SJCRH30 (cell line): Measurements from ENCODE around the gene ZIC2. TPM values are rescaled to one million over a fixed set of nuclear protein-coding genes. Genes with fewer than 3 reads are reported as not detected.
"Not testable (repeated sequence)": the region's sequence is repeated elsewhere in the genome, so short reads cannot be mapped to it uniquely, and the experiment has no call there.

ENCODE experiments used
- DNase-seq, 2 experiments: peaks; one replicate each; pipeline ENCODE4 v3.0.0-alpha.2; 2015 to 2020
- H3K27ac ChIP-seq: fragments of 250-450 bp; sonication (Bioruptor Pico); 2 replicates; pipeline ENCODE4 v1.5.1; 2020; ENCODE audit warnings: mild to moderate bottlenecking, moderate library complexity
- H3K27me3 ChIP-seq: fragments of 250-450 bp; sonication (Bioruptor Pico); 2 replicates; pipeline ENCODE4 v1.5.1; 2020; ENCODE audit warnings: mild to moderate bottlenecking, moderate library complexity
- H3K36me3 ChIP-seq: fragments of 250-450 bp; sonication (Bioruptor Pico); 2 replicates; pipeline ENCODE4 v1.5.1; 2020; ENCODE audit warnings: mild to moderate bottlenecking, moderate library complexity
- H3K4me1 ChIP-seq: fragments of 250-450 bp; sonication (Bioruptor Pico); 2 replicates; pipeline ENCODE4 v1.5.1; 2020; ENCODE audit warnings: mild to moderate bottlenecking, moderate library complexity
- H3K4me3 ChIP-seq: fragments of 250-450 bp; sonication (Bioruptor Pico); 2 replicates; pipeline ENCODE4 v1.5.1; 2020; ENCODE audit warnings: mild to moderate bottlenecking, moderate library complexity
- H3K9me3 ChIP-seq: fragments of 250-450 bp; sonication (Bioruptor Pico); replicated peaks from 2 replicates; pipeline ENCODE4 v1.5.1; 2020; ENCODE audit warnings: mild to moderate bottlenecking, moderate library complexity
- total RNA-seq: library from RNA; depleted of rRNA; stranded (reverse); fragments of >200 nt; shearing (Covaris generic); gene quantifications from 2 replicates; pipeline ENCODE4 v1.2.3, GENCODE V29; 2014

Gene ZIC2
- total RNA-seq, 1 experiment from 2014 or later = 2.7 TPM

DNA sequence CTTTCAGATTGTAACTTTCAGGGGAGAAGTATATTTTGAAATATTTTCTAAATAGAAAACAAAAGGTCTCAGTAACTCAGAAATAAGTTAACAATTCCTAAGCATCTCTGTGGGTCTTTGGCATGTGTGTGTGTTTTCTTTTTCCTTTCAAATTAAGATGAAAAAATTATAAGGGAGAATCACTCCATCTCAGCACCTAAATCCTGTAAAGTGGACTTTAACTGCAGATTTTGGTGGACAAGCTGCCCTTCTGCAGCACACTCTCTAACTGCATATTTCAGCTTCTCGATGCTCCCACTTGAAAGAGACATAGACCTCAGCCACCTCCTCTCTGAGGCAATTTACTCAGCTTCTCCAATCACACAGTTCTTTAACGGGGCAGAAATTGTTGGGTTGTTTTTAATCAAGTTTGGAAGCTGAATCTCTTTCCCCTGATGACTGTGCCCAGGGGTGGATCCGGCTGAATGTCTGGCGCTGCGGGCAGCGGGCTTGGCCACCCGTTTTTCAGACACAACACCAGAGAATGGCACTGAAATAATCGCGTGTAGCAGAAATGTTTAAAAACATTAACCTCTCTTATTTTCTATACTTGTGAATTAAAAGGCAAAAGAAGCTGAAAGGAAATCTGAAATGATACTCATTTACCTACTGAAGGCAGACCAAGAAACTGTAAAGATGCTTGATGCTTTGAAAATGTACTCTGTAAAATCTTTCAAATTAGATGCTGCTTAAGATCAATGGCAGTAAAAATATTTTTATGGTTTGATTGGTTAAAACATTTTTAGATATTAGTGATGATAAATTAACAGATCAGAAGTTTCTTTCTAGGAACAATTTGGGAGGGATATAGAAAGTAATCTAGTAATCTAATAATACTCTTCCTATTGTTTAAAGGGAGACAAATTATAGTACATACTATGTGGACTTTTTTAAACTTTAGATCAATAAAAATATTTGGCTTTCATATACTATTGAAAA, 12.4 kb downstream of the ZIC2 start:
- H3K9me3 ChIP-seq = no peaks in the 10 kb centered on the region
- no peak for DNase-seq
- H3K36me3 ChIP-seq = no peaks in the 10 kb centered on the region
- no peaks in the 10 kb centered on the region for H3K27me3 ChIP-seq
- no peak overlapping the region for H3K4me3 ChIP-seq
- no peak overlapping the region for H3K27ac ChIP-seq
- peaks cover 12% of the 10 kb centered on the region; the same call in 1 of the 2 replicates for H3K4me1 ChIP-seq

DNA sequence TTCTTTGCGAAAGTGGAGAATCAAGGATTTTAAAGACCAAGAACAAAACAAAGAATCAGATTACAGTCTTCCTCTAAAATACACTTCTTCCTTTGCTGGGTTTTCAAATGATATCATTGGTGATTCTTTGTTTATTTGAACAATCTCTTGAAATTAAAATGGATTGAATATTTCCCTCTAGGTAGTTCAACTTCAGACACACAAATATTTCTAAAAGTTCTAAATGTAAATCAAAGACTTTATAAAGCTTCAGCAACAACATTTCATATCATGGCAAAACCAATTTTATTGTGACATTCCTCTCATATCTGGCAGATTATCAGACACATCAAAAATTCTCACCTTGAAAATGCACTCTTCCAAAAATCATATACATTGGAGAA, 13.0 kb downstream of the ZIC2 start:
- Histone ChIP-seq H3K4me3 (no peak overlapping the region), H3K4me1 (peaks cover 12% of the 10 kb centered on the region; the same call in 1 of the 2 replicates), H3K36me3 (no peaks in the 10 kb centered on the region), H3K27me3 (no peaks in the 10 kb centered on the region), H3K9me3 (no peaks in the 10 kb centered on the region), H3K27ac (no peak overlapping the region)
- no peak for DNase-seq

GRCh38 chr13:99995104-99995588, 13.6 kb downstream of the ZIC2 start:
- DNase-seq = no peak
- no peaks in the 10 kb centered on the region for H3K27me3 ChIP-seq
- H3K9me3 ChIP-seq = no peaks in the 10 kb centered on the region
- no peak overlapping the region for H3K4me3 ChIP-seq
- no peaks in the 10 kb centered on the region for H3K36me3 ChIP-seq
- H3K4me1 ChIP-seq = peaks cover 12% of the 10 kb centered on the region; the same call in 1 of the 2 replicates
- no peak overlapping the region for H3K27ac ChIP-seq

GRCh38 chr13:99995589-99996380, 14.2 kb downstream of the ZIC2 start:
- Histone ChIP-seq H3K27me3 (no peaks in the 10 kb centered on the region), H3K9me3 (no peaks in the 10 kb centered on the region), H3K4me3 (no peak overlapping the region), H3K27ac (no peak overlapping the region), H3K36me3 (no peaks in the 10 kb centered on the region), H3K4me1 (peaks cover 12% of the 10 kb centered on the region; the same call in 1 of the 2 replicates)
- DNase-seq = no peak

DNA sequence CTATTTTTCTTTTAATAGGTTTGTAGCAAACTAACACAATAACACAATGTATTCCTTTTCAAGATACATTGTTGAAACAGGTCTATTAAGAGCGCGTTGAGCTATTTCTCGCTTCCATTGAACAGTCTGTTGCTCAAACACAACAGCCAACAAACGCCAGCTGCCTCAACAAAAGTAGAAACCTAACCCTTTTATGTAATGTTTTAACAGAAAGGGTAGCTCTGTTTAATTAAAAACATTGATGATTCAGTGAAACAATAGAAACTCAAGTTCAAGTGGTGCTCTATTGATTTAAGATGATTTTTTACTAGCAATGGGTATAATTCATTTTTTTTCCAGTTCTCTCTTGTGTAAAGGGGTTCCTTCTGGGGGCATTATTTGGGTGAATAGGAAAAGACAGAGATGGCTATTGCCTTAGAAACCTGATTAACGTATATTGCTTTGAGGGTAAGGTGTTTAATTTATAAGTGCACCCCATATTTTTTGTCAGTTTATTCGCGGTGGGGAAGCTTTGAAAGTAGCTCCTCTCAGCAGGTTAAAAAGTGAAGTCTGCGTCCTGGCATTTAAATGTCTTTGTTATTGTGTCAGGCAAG, 14.9 kb downstream of the ZIC2 start:
- Histone ChIP-seq H3K27me3 (no peaks in the 10 kb centered on the region), H3K27ac (no peak overlapping the region), H3K4me3 (no peak overlapping the region), H3K36me3 (no peaks in the 10 kb centered on the region), H3K9me3 (no peaks in the 10 kb centered on the region), H3K4me1 (peaks cover 12% of the 10 kb centered on the region; the same call in 1 of the 2 replicates)
- DNase-seq = no peak

DNA sequence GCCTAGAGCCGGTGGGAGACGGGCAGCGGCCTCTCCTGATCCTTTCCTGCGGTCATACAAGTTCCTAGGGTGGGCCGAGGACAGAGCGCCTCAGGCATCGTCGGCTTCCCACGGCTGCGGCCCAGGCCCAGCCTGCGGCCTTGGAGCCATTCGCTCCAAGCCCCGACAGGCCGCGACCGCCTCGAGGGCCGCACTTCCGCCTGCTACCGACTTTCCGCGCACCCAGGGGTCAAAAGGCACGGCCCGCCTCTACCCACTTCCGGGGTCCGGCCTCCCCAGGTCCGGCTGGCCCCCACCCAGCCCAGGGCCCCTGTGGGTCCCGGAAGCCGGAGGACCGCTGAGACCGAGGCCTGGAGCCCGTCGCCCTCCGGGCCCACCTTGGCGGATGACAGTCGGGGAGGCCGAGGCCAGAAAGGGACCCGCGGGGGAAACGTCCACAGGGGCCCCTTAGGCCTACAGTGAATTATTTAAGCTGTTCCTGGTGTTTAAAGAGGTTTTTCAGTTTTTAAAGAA, 16.2 kb downstream of the ZIC2 start:
- no peaks in the 10 kb centered on the region for H3K36me3 ChIP-seq
- no peak overlapping the region for H3K4me3 ChIP-seq
- H3K27ac ChIP-seq = no peak overlapping the region
- no peaks in the 10 kb centered on the region for H3K27me3 ChIP-seq
- peaks cover 7% of the 10 kb centered on the region; the same call in 1 of the 2 replicates for H3K4me1 ChIP-seq
- no peak for DNase-seq
- H3K9me3 ChIP-seq = no peaks in the 10 kb centered on the region

- H3K27me3 ChIP-seq = no peaks in the 10 kb centered on the region
- peaks cover 5% of the 10 kb centered on the region; the same call in 1 of the 2 replicates for H3K4me1 ChIP-seq
- no peak overlapping the region for H3K4me3 ChIP-seq
- H3K36me3 ChIP-seq = no peaks in the 10 kb centered on the region
- no peak for DNase-seq
- no peaks in the 10 kb centered on the region for H3K9me3 ChIP-seq
- no peak overlapping the region for H3K27ac ChIP-seq
Observed at GRCh38 chr13:99998261-99998660, 16.7 kb downstream of the ZIC2 start.

DNA sequence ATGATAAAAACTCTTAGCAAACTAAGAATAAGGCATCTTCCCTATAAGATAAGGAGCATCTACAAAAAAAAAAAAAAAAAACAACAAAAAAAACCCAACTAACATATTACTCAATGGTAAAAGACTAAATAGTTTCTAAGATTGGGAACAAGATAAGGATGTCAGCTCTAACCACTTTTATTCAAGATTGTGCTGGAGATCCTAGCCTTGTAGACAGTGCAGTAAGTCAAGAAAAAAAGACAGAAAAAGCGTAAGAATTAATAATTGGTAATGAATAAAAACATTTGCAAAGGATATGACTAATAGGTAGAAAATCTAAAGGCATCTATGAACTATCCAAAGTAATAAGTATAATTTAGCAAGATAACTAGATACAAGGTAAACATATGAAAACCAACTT, 33.0 kb downstream of the ZIC2 start:
- no peak for DNase-seq
- no peak overlapping the region for H3K27ac ChIP-seq
- no peaks in the 10 kb centered on the region for H3K9me3 ChIP-seq
- H3K36me3 ChIP-seq = no peaks in the 10 kb centered on the region
- H3K4me1 ChIP-seq = no peaks in the 10 kb centered on the region
- H3K4me3 ChIP-seq = no peak overlapping the region
- no peaks in the 10 kb centered on the region for H3K27me3 ChIP-seq

- H3K36me3 ChIP-seq = no peaks in the 10 kb centered on the region
- H3K4me3 ChIP-seq = no peak overlapping the region
- H3K27me3 ChIP-seq = no peaks in the 10 kb centered on the region
- no peaks in the 10 kb centered on the region for H3K4me1 ChIP-seq
- no peak overlapping the region for H3K27ac ChIP-seq
- DNase-seq = no peak
- no peaks in the 10 kb centered on the region for H3K9me3 ChIP-seq
Observed at GRCh38 chr13:100019780-100020356, 38.3 kb downstream of the ZIC2 start.

DNA sequence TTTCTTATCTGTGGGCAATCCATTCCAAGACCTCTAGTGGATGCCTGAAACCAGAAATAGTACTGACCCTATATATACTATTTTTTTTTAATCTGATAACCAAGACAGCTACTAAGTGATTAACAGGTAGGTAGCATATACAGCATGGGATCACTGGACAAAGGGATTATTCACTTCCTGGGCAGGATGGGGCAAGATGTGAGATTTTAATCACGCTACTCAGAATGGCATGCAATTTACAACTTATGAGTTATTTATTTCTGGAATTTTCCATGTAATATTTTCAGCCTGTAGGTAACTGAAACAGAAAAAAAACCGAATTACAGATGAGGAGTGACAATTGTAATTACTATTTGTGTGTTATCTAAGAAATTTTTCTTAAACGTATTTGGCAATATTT, 41.2 kb downstream of the ZIC2 start:
- Histone ChIP-seq H3K36me3 (no peaks in the 10 kb centered on the region), H3K9me3 (no peaks in the 10 kb centered on the region), H3K4me3 (no peak overlapping the region), H3K27ac (no peak overlapping the region), H3K4me1 (no peaks in the 10 kb centered on the region), H3K27me3 (no peaks in the 10 kb centered on the region)
- DNase-seq = no peak

DNA sequence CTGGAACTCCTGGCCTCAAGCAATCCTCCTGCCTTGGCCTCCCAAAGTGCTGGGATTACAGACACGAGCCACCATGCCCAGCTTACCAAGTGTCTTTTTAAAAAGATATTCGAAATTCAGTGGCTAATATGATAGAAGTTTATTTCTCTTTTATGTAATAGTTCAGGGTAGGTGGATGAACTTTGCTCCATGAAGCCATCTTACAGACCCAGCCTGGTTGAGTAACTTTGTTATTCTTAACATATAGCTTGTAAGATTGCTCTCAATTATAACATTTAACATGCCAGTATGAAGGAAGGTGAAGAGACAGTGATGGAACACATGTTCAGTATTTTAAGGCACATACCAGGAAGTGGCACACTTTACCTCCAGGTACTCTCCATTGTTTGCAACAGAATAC, 42.4 kb downstream of the ZIC2 start:
- no peak overlapping the region for H3K4me3 ChIP-seq
- H3K27ac ChIP-seq = no peak overlapping the region
- no peak for DNase-seq

DNA sequence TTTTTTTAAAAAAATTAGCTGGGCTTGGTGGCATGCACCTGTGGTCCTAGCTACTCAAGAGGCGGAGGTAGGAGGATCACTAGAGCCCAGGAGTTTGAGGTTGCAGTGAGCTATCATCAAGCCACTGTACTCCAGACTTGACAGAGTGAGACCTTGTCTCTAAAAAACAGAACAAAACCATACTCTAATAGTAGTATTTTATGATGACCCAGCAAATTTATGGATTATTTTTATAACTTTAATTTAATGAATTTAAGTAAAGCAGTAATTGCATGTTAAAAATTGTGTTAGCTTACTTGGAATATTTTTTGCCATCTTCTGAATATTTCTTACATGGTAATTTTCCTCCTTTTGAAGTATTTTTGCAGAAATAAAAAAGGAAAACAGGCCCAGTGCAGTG, 48.3 kb downstream of the ZIC2 start:
- no peak overlapping the region for H3K27ac ChIP-seq
- no peaks in the 10 kb centered on the region for H3K9me3 ChIP-seq
- DNase-seq = no peak
- no peaks in the 10 kb centered on the region for H3K36me3 ChIP-seq
- H3K27me3 ChIP-seq = no peaks in the 10 kb centered on the region
- no peaks in the 10 kb centered on the region for H3K4me1 ChIP-seq
- no peak overlapping the region for H3K4me3 ChIP-seq

More for the DNA sequence above, 42.4 kb downstream of the ZIC2 start:
- Histone ChIP-seq H3K9me3 (no peaks in the 10 kb centered on the region), H3K27me3 (no peaks in the 10 kb centered on the region), H3K36me3 (no peaks in the 10 kb centered on the region), H3K4me1 (no peaks in the 10 kb centered on the region)

DNA sequence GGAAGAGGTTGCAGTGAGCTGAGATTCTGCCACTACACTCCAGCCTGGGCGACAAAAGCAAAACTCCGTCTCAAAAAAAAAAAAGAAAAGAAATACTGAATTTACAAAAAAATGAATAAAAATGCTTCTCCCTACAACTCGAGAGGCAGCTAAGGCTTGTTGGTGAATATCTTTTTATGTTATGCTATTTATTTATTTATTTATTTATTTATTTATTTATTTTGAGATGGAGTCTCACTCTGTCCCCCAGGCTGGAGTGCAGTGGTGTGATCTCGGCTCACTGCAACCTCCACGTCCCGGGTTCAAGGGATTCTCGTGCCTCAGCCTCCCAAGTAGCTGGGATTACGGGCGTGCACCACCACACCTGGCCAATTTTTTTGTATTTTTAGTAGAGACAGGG, 51.1 kb downstream of the ZIC2 start:
- not testable (repeated sequence) for H3K9me3 ChIP-seq, H3K4me3 ChIP-seq, H3K27ac ChIP-seq, H3K4me1 ChIP-seq, H3K27me3 ChIP-seq, H3K36me3 ChIP-seq, DNase-seq

GRCh38 chr13:100035936-100036335, 54.4 kb downstream of the ZIC2 start:
- no peaks in the 10 kb centered on the region; the same call in 1 of the 2 replicates for H3K4me1 ChIP-seq
- no peak for DNase-seq
- no peaks in the 10 kb centered on the region for H3K9me3 ChIP-seq

More at GRCh38 chr13:100035936-100036335, 54.4 kb downstream of the ZIC2 start:
- Histone ChIP-seq H3K27me3 (no peaks in the 10 kb centered on the region), H3K27ac (no peak overlapping the region), H3K4me3 (no peak overlapping the region), H3K36me3 (no peaks in the 10 kb centered on the region)
